Skeletal muscle tissue (tissue), 4 donors: Measurements from ENCODE around the gene SCUBE2. TPM values are rescaled to one million over a fixed set of nuclear protein-coding genes. Genes with fewer than 3 reads are reported as not detected.
"Not testable (repeated sequence)": the region's sequence is repeated elsewhere in the genome, so short reads cannot be mapped to it uniquely, and the experiment has no call there.

Source experiments
- H3K27ac ChIP-seq: one replicate; pipeline ENCODE4 v1.7.0; 2013; ENCODE audit warnings: mild to moderate bottlenecking, low read depth, low read length, inconsistent platforms
- H3K27me3 ChIP-seq, 3 donors: one replicate each; pipeline ENCODE4 v1.7.0; 2013; ENCODE audit warnings: low read length in 3 of 3; ENCODE audit not compliant: control insufficient read depth in 3 of 3, insufficient read depth in 3 of 3
- H3K36me3 ChIP-seq, 3 donors: one replicate each; pipeline ENCODE4 v1.7.0; 2013; ENCODE audit warnings: low read length in 3 of 3; ENCODE audit not compliant: control insufficient read depth in 3 of 3, insufficient read depth in 3 of 3
- H3K4me1 ChIP-seq, 3 donors: one replicate each; pipeline ENCODE4 v1.7.0; 2013; ENCODE audit warnings: low read length in 3 of 3, mild to moderate bottlenecking in 3 of 3; ENCODE audit not compliant: control insufficient read depth in 3 of 3, insufficient read depth in 3 of 3
- H3K4me3 ChIP-seq, 3 donors: one replicate each; pipeline ENCODE4 v1.7.0; 2013; ENCODE audit warnings: low read length in 3 of 3
- H3K9ac ChIP-seq, 3 donors: one replicate each; pipeline ENCODE4 v1.7.0; 2013; ENCODE audit warnings: low read length in 3 of 3, mild to moderate bottlenecking in 3 of 3, moderate library complexity in 2 of 3, low read depth in 1 of 3
- H3K9me3 ChIP-seq, 3 donors: one replicate each; pipeline ENCODE4 v1.7.0; 2013; ENCODE audit warnings: low read length in 3 of 3; ENCODE audit not compliant: control insufficient read depth in 3 of 3
- total RNA-seq: library from RNA; depleted of rRNA; stranded (reverse); fragments of >200 nt; gene quantifications from one replicate; pipeline ENCODE4 v1.2.3, GENCODE V29; 2014
- donor health status: Osteomylitis.

Gene SCUBE2
- total RNA-seq, 1 donor from 2014 or later: 37.1 TPM

- no peak overlapping the region for H3K4me3 ChIP-seq
- H3K4me1 ChIP-seq: no peaks in the 10 kb centered on the region
Measured at GRCh38 chr11:9109858-9110731, 18.7 kb upstream of the SCUBE2 start.

GRCh38 chr11:9104580-9104979, 13.2 kb upstream of the SCUBE2 start:
- H3K36me3 ChIP-seq: no peaks in the 10 kb centered on the region
- no peak overlapping the region for H3K27ac ChIP-seq
- no peaks in the 10 kb centered on the region for H3K27me3 ChIP-seq
- no peaks in the 10 kb centered on the region for H3K4me1 ChIP-seq
- H3K4me3 ChIP-seq: no peak overlapping the region
- no peak overlapping the region for H3K9ac ChIP-seq
- no peaks in the 10 kb centered on the region for H3K9me3 ChIP-seq

More at GRCh38 chr11:9109858-9110731, 18.7 kb upstream of the SCUBE2 start:
- Histone ChIP-seq H3K27me3 (no peaks in the 10 kb centered on the region), H3K27ac (no peak overlapping the region), H3K9me3 (peaks cover 0 to 2% (median 1%) of the 10 kb centered on the region in 3 donors), H3K36me3 (peaks cover 0 to 4% (median 0%) of the 10 kb centered on the region in 3 donors), H3K9ac (no peak overlapping the region)

- Histone ChIP-seq H3K27ac (no peak overlapping the region), H3K9me3 (no peaks in the 10 kb centered on the region), H3K27me3 (no peaks in the 10 kb centered on the region), H3K9ac (no peak overlapping the region), H3K36me3 (no peaks in the 10 kb centered on the region), H3K4me1 (no peaks in the 10 kb centered on the region), H3K4me3 (no peak overlapping the region)
Measured at GRCh38 chr11:9103542-9104276, 12.3 kb upstream of the SCUBE2 start.

DNA sequence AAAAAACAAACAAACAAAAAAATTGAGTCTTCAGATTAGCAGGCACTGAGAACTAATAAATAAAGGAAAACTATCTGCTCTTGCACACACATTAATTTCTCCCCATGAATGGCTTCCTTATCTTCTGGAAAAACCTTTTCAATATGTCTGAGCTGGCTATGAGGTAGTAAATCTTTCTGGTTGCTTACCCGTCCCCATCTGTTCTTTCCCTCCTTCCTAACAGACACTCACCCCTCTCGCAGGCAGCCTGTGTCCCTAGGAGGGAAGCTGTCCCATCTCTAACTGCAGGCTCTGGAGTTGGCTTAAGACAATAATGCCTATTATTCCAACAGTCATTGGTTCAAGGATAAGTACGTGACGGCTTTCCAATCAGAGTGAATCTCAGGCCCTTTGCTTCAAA, 8.2 kb upstream of the SCUBE2 start:
- no peaks in the 10 kb centered on the region for H3K9me3 ChIP-seq
- H3K4me1 ChIP-seq: no peaks in the 10 kb centered on the region
- peaks cover 0 to 10% (median 0%) of the 10 kb centered on the region in 3 donors for H3K27me3 ChIP-seq
- no peaks in the 10 kb centered on the region for H3K36me3 ChIP-seq
- H3K27ac ChIP-seq: no peak overlapping the region
- no peak overlapping the region for H3K4me3 ChIP-seq
- no peak overlapping the region for H3K9ac ChIP-seq

DNA sequence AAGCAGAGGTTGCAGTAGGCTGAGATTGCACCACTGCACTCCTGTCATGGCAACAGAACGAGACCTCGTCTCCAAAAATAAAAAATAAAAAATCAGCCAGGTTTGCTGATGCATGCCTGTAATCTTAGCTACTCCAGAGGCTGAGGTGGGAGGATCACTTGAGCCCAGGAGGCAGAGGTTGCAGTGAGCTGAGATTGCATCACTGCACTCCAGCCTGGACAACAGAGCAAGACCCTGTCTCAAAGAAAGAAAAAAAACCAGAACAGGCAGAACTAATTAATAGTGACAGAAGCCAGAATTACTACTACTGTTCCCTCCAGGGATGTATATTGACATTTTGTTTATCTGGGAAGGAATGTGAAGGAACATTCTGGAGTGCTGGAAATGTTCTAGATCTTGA, 7.1 kb upstream of the SCUBE2 start:
- H3K4me3 ChIP-seq, H3K4me1 ChIP-seq, H3K9me3 ChIP-seq, H3K27ac ChIP-seq, H3K36me3 ChIP-seq, H3K9ac ChIP-seq: not testable (repeated sequence)
- peaks cover 0 to 15% (median 0%) of the 10 kb centered on the region in 3 donors for H3K27me3 ChIP-seq

GRCh38 chr11:9097186-9097943, 6.0 kb upstream of the SCUBE2 start:
- H3K27me3 ChIP-seq: peaks cover 0 to 23% (median 4%) of the 10 kb centered on the region in 3 donors
- not testable (repeated sequence) for H3K9me3 ChIP-seq, H3K4me1 ChIP-seq, H3K4me3 ChIP-seq, H3K9ac ChIP-seq, H3K27ac ChIP-seq, H3K36me3 ChIP-seq

DNA sequence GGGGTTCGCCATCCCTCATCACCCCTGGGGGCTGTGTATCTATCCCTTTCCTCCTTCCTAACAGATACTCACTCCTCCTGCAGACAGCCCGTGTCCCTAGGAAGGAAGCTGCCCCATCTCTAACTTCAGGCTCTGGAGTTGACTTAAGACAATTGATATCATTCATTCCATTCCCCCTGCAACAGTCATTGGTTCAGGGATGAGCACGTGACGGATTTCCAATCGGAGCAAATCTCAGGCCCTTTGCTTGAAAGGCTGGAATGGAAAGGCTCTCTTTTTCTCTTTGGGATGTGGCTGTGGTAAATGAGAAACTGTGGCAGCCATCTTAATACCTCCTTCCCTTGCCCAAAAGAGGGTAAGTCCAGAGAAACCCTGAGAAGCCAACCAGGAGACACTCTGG, 5.0 kb upstream of the SCUBE2 start:
- Histone ChIP-seq H3K27ac (no peak overlapping the region), H3K36me3 (no peaks in the 10 kb centered on the region), H3K9ac (no peak overlapping the region), H3K4me1 (peaks cover 0 to 7% (median 2%) of the 10 kb centered on the region in 3 donors), H3K9me3 (no peaks in the 10 kb centered on the region), H3K4me3 (no peak overlapping the region), H3K27me3 (peaks cover 0 to 30% (median 11%) of the 10 kb centered on the region in 3 donors)

- Histone ChIP-seq H3K27ac (no peak overlapping the region), H3K27me3 (peaks cover 0 to 38% (median 11%) of the 10 kb centered on the region in 3 donors), H3K36me3 (no peaks in the 10 kb centered on the region), H3K4me3 (no peak overlapping the region), H3K9ac (no peak overlapping the region), H3K4me1 (peaks cover 0 to 7% (median 2%) of the 10 kb centered on the region in 3 donors), H3K9me3 (no peaks in the 10 kb centered on the region)
Measured at GRCh38 chr11:9095421-9095820, 4.0 kb upstream of the SCUBE2 start.

DNA sequence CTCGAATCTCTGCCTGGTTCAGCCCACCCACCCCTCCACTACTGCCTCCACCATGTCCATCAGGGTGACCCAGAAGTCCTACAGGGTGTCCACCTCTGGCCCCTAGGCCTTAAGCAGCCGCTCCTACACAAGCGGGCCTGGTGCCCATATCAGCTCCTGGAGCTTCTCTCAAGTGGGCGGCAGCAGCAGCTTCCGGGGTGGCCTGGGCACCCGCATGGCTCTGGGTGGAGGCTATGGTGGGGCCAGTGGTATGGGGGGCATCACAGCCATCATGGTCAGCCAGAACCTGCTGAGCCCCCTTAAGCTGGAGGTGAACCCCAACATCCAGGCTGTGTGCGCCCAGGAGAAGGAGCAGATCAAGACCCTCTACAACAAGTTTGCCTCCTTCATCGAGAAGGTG, 3.0 kb upstream of the SCUBE2 start:
- Histone ChIP-seq H3K9me3 (no peaks in the 10 kb centered on the region), H3K27me3 (peaks cover 0 to 41% (median 14%) of the 10 kb centered on the region in 3 donors), H3K4me3 (no peak overlapping the region), H3K9ac (no peak overlapping the region), H3K4me1 (peaks cover 0 to 7% (median 2%) of the 10 kb centered on the region in 3 donors), H3K36me3 (no peaks in the 10 kb centered on the region), H3K27ac (no peak overlapping the region)
